H1 (cell line): ENCODE results near the gene SMARCD1. TPM values are rescaled to one million over a fixed set of nuclear protein-coding genes. Genes with fewer than 3 reads are reported as not detected.

Experiments used
- CTCF ChIA-PET: fragments of 300-600 bp; sonication (Branson Sonifier 250); formaldehyde crosslinking; loops from one replicate; lab custom pipeline; 2021; ENCODE audit not compliant: partially characterized antibody; lab: Charles Lee
- POLR2A ChIA-PET: fragments of 300-600 bp; sonication (Branson Sonifier 250); formaldehyde crosslinking; loops from one replicate; lab custom pipeline; 2021; ENCODE audit warnings: inconsistent platforms; ENCODE audit not compliant: partially characterized antibody; lab: Charles Lee
- DNase-seq, 2 experiments: peaks; one replicate each; pipeline versions ENCODE4 v3.0.0 to v3.0.0-alpha.2; 2010 to 2022; ENCODE audit warnings: low spot score in 2 of 2, low read depth in 1 of 2, mixed read lengths in 1 of 2
- FAIRE-seq: peaks from 2 replicates; lab custom pipeline; 2011; peaks lifted over from hg19 to GRCh38; lab: Jason Lieb, UNC
- H2AFZ ChIP-seq: 2 replicates; pipeline ENCODE4 v1.8.1; 2012; ENCODE audit warnings: low read length, inconsistent platforms
- H2AK5ac ChIP-seq: 2 replicates; pipeline ENCODE4 v1.6.1; 2013; ENCODE audit warnings: low read depth, low read length
- H2BK120ac ChIP-seq: replicated peaks from 2 replicates; pipeline ENCODE3; 2013; ENCODE audit warnings: low read depth, low read length, inconsistent platforms
- H2BK12ac ChIP-seq: 2 replicates; pipeline ENCODE4 v1.6.1; 2013; ENCODE audit warnings: low read depth, low read length
- H2BK15ac ChIP-seq: 2 replicates; pipeline ENCODE4 v1.6.1; 2013; ENCODE audit warnings: low read length
- H2BK20ac ChIP-seq: 2 replicates; pipeline ENCODE4 v1.6.1; 2013; ENCODE audit warnings: low read length
- H2BK5ac ChIP-seq: 2 replicates; pipeline ENCODE4 v1.6.1; 2013; ENCODE audit warnings: low read depth, low read length
- H3K14ac ChIP-seq: 2 replicates; pipeline ENCODE4 v1.6.1; 2013; ENCODE audit warnings: inconsistent platforms; ENCODE audit not compliant: insufficient read length
- H3K18ac ChIP-seq: 2 replicates; pipeline ENCODE4 v1.6.1; 2013; ENCODE audit warnings: low read length; ENCODE audit errors: extremely low read depth
- H3K23ac ChIP-seq: 2 replicates; pipeline ENCODE4 v1.6.1; 2013; ENCODE audit warnings: inconsistent platforms; ENCODE audit not compliant: insufficient read length
- H3K23me2 ChIP-seq: 2 replicates; pipeline ENCODE4 v1.6.1; 2013; ENCODE audit warnings: low read depth, low read length
- H3K27ac ChIP-seq: 2 replicates; pipeline ENCODE4 v1.6.1; 2011; ENCODE audit warnings: low read depth, low read length, inconsistent platforms
- H3K27me3 ChIP-seq, 4 experiments: replicated peaks in 1 of 4; 1 replicate in 1 of 4; 2 replicates in 3 of 4; pipeline versions ENCODE4 v1.6.1 to v1.8.1; 2011 to 2013; ENCODE audit warnings: low read length in 3 of 4, mild to moderate bottlenecking in 3 of 4, inconsistent platforms in 2 of 4, mixed read lengths in 2 of 4, moderate library complexity in 1 of 4; ENCODE audit not compliant: control insufficient read depth in 3 of 4, insufficient read depth in 3 of 4; ENCODE audit errors: extremely low read depth in 1 of 4
- H3K36me3 ChIP-seq, 4 experiments: 2 replicates each; pipeline versions ENCODE4 v1.6.1 to v1.8.1; 2011 to 2013; ENCODE audit warnings: mild to moderate bottlenecking in 4 of 4, low read length in 3 of 4, moderate library complexity in 2 of 4, control low read depth in 1 of 4, inconsistent platforms in 1 of 4; ENCODE audit not compliant: insufficient read depth in 4 of 4, control insufficient read depth in 2 of 4
- H3K4ac ChIP-seq: replicated peaks from 2 replicates; pipeline ENCODE3; 2013; ENCODE audit warnings: low read length, low read depth, mixed read lengths, inconsistent platforms; ENCODE audit not compliant: insufficient read length
- H3K4me1 ChIP-seq, 4 experiments: replicated peaks in 1 of 4; 1 replicate in 1 of 4; 2 replicates in 3 of 4; pipeline versions ENCODE4 v1.6.1 to v1.8.1; 2011 to 2013; ENCODE audit warnings: low read length in 3 of 4, inconsistent platforms in 2 of 4, mixed read lengths in 1 of 4; ENCODE audit not compliant: insufficient read depth in 4 of 4, control insufficient read depth in 3 of 4
- H3K4me2 ChIP-seq, 2 experiments: 2 replicates each; pipeline versions ENCODE4 v1.6.1 to v1.8.1; 2011 to 2013; ENCODE audit warnings: low read depth in 2 of 2, low read length in 2 of 2, control low read depth in 1 of 2, inconsistent platforms in 1 of 2, mild to moderate bottlenecking in 1 of 2; ENCODE audit not compliant: insufficient read depth in 1 of 2
- H3K4me3 ChIP-seq, 4 experiments: fragments of 200-600, 300-600 bp in 1 of 4; sonication (generic), shearing (Covaris generic), sonication (Bioruptor Twin) in 1 of 4; 2 replicates each; pipeline versions ENCODE4 v1.5.1 to v1.8.1; 2011 to 2016; ENCODE audit warnings: low read length in 4 of 4, low read depth in 3 of 4, control low read depth in 2 of 4, inconsistent platforms in 2 of 4, mild to moderate bottlenecking in 2 of 4, mixed read lengths in 1 of 4, moderate library complexity in 1 of 4; ENCODE audit not compliant: insufficient read depth in 2 of 4; ENCODE audit errors: extremely low read depth in 1 of 4
- H3K56ac ChIP-seq: replicated peaks from 2 replicates; pipeline ENCODE3; 2013; ENCODE audit warnings: low read depth, mild to moderate bottlenecking, mixed read lengths, low read length, inconsistent platforms; ENCODE audit not compliant: insufficient read length
- H3K79me1 ChIP-seq: 2 replicates; pipeline ENCODE4 v1.6.1; 2013; ENCODE audit warnings: low read depth, low read length, control low read depth
- H3K79me2 ChIP-seq, 2 experiments: 2 replicates each; pipeline versions ENCODE4 v1.6.1 to v1.8.1; 2012 to 2013; ENCODE audit warnings: low read length in 2 of 2, mild to moderate bottlenecking in 2 of 2, inconsistent platforms in 1 of 2; ENCODE audit not compliant: insufficient read depth in 2 of 2, control insufficient read depth in 1 of 2
- H3K9ac ChIP-seq, 4 experiments: replicated peaks in 1 of 4; 1 replicate in 1 of 4; 2 replicates in 3 of 4; pipeline versions ENCODE4 v1.6.1 to v1.8.1; 2011 to 2013; ENCODE audit warnings: low read depth in 3 of 4, low read length in 3 of 4, control low read depth in 2 of 4, mild to moderate bottlenecking in 2 of 4, moderate library complexity in 2 of 4, inconsistent platforms in 1 of 4; ENCODE audit errors: extremely low read depth in 1 of 4
- H3K9me3 ChIP-seq, 2 experiments: 2 replicates each; pipeline versions ENCODE4 v1.6.1 to v1.8.1; 2012 to 2013; ENCODE audit warnings: mild to moderate bottlenecking in 2 of 2, moderate library complexity in 2 of 2, control low read depth in 1 of 2, inconsistent platforms in 1 of 2, low read depth in 1 of 2, low read length in 1 of 2, mixed read lengths in 1 of 2; ENCODE audit not compliant: insufficient read depth in 2 of 2
- H4K20me1 ChIP-seq, 2 experiments: replicated peaks in 1 of 2; 2 replicates each; pipeline versions ENCODE3 to v1.8.1; 2011 to 2013; ENCODE audit warnings: inconsistent platforms in 2 of 2, low read length in 2 of 2, mild to moderate bottlenecking in 1 of 2; ENCODE audit not compliant: insufficient read depth in 2 of 2, control insufficient read depth in 1 of 2
- H4K5ac ChIP-seq: 2 replicates; pipeline ENCODE4 v1.6.1; 2013; ENCODE audit warnings: low read length, low read depth, mixed read lengths, inconsistent platforms; ENCODE audit not compliant: insufficient read length
- H4K8ac ChIP-seq: 2 replicates; pipeline ENCODE4 v1.8.0; 2013; ENCODE audit warnings: mild to moderate bottlenecking, moderate library complexity, low read length, inconsistent platforms; ENCODE audit not compliant: insufficient read depth; ENCODE audit errors: extremely low read depth
- H4K91ac ChIP-seq: replicated peaks from 2 replicates; pipeline ENCODE3; 2013; ENCODE audit warnings: low read length, mixed read lengths, inconsistent platforms; ENCODE audit not compliant: insufficient read length
- BACH1 ChIP-seq: IDR thresholded peaks from 2 replicates; pipeline ENCODE4 v1.6.1; 2012; ENCODE audit warnings: low read length, improper control_type of control experiment
- CHD1 ChIP-seq: IDR thresholded peaks from 2 replicates; pipeline ENCODE4 v1.6.1; 2012; ENCODE audit warnings: low read depth, low read length, improper control_type of control experiment
- CTBP2 ChIP-seq: IDR thresholded peaks from 2 replicates; pipeline ENCODE4 v1.7.0; 2011; ENCODE audit warnings: borderline replicate concordance, mild to moderate bottlenecking, moderate library complexity, mixed read lengths, low read length; ENCODE audit not compliant: insufficient read depth, insufficient read length
- HDAC2 ChIP-seq, 2 experiments: fragments of 300-600 bp in 1 of 2; sonication (generic) in 1 of 2; IDR thresholded peaks; 2 replicates each; pipeline ENCODE4 v1.6.1; 2011 to 2012; ENCODE audit warnings: low read depth in 2 of 2, low read length in 2 of 2, mild to moderate bottlenecking in 2 of 2, moderate library complexity in 2 of 2, borderline replicate concordance in 1 of 2, inconsistent platforms in 1 of 2
- NANOG ChIP-seq: IDR thresholded peaks from 2 replicates; pipeline ENCODE4 v1.6.1; 2011; ENCODE audit warnings: low read length, low read depth, mild to moderate bottlenecking, inconsistent platforms; ENCODE audit not compliant: insufficient read depth, poor library complexity, severe bottlenecking
- NRF1 ChIP-seq: IDR thresholded peaks from 2 replicates; pipeline ENCODE4 v1.6.1; 2011; ENCODE audit warnings: mild to moderate bottlenecking, low read depth, low read length, improper control_type of control experiment
- PHF8 ChIP-seq: fragments of 200-600 bp; sonication (generic); conservative IDR thresholded peaks from 2 replicates; pipeline ENCODE4 v1.7.1; 2012; ENCODE audit warnings: low read depth, mild to moderate bottlenecking, inconsistent platforms, low read length, moderate library complexity
- POU5F1 ChIP-seq: IDR thresholded peaks from 2 replicates; pipeline ENCODE4 v1.6.1; 2011; ENCODE audit warnings: low read depth, mild to moderate bottlenecking, low read length, moderate library complexity
- RXRA ChIP-seq: IDR thresholded peaks from 2 replicates; pipeline ENCODE4 v1.6.1; 2011; ENCODE audit warnings: low read depth, mild to moderate bottlenecking, low read length, moderate library complexity; ENCODE audit not compliant: insufficient read depth
- SP2 ChIP-seq: IDR thresholded peaks from 2 replicates; pipeline ENCODE4 v1.6.1; 2012; ENCODE audit warnings: mild to moderate bottlenecking, low read length, inconsistent platforms
- TAF1 ChIP-seq: IDR thresholded peaks from 2 replicates; pipeline ENCODE4 v1.6.1; 2011; ENCODE audit warnings: mild to moderate bottlenecking, low read depth, low read length
- TBP ChIP-seq: IDR thresholded peaks from 2 replicates; pipeline ENCODE4 v1.6.1; 2011; ENCODE audit warnings: low read depth, low read length, improper control_type of control experiment
- WGBS, 2 experiments: shearing (Covaris generic) in 1 of 2; methylation state at CpG; one replicate each; pipeline versions ENCODE4 v1.1.6 to v1.1.7; 2013 to 2015; ENCODE audit warnings: low lambda C conversion rate in 2 of 2, mixed read lengths in 2 of 2, inconsistent platforms in 1 of 2, low coverage in 1 of 2, missing lambda C conversion rate in 1 of 2; ENCODE audit not compliant: insufficient replicate concordance in 2 of 2, insufficient coverage in 1 of 2, insufficient read length in 1 of 2; ENCODE audit errors: extremely low coverage in 1 of 2, missing lambda C conversion rate in 1 of 2; 5-methylcytosine and 5-hydroxymethylcytosine counted together
- polyA plus RNA-seq, 7 experiments: library from polyadenylated mRNA; depleted of rRNA in 3 of 7; stranded (reverse) in 5 of 7; unstranded in 2 of 7; fragments of >200 nt in 5 of 7; fragments of 200-250 nt in 2 of 7; gene quantifications; 1 replicate in 5 of 7; 2 replicates in 1 of 7; 4 replicates in 1 of 7; pipeline versions ENCODE4 v1.2.1 to v1.2.3, GENCODE V29; 2011 to 2013; ENCODE audit warnings: missing spikeins in 2 of 7, mixed read lengths in 2 of 7
- total RNA-seq: library from RNA; stranded (reverse); fragmentation: NEBNext Ultra II Directional; extraction: Animal tissue kit (Norgen Biotek cat#: 25700); gene quantifications from 2 replicates; pipeline ENCODE4 v1.2.1, GENCODE V29; 2021

Gene SMARCD1
- total and polyA plus RNA-seq, 2 of the 8 experiments (the other 6 are each of a cell fraction or from before 2014, with no cell fraction given): 128 to 130 TPM

DNA sequence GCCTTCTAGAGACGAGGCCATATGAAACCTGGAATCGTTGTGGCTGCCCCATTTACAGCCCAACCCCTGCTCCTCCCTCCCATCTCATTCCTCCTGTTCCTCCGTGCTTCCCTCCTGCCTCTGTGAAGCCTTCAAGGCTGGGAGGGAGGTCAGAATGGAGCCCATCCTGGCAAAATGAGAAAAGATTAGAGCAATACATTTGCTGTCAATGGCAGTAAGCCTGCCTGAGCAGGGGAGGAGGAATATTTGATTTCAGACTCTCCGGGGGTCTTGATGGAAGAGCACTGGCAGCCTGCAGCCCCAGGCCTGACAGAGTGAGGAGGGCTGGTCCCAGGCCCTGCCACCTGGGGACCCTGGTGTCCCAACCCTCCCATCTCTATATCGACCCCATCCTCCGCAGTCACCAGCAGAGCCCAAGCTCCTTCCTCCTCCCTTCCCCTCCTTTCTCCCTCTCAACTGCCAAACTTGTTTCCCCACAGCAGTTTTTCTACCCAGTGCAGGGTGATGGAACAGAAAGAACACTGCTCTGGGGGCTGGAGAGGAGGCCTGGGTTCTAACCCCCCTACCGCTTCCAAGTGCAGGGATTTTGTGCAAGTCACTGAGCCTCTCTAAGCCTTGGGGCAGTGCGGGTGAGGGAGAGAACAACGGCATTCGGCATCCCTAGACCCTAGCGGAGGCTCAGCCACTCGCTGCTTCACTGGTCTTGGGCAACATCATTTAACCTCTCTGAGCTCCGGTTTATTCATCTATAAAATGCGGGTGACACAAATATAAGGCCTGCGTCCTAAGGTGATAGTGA is 43.9 kb upstream of the SMARCD1 start:
- H3K9ac ChIP-seq: no peak overlapping the region
- DNase-seq (no peak), FAIRE-seq (no peak)
- no peak overlapping the region for H2BK12ac ChIP-seq
- H3K18ac ChIP-seq: no peak overlapping the region
- H3K4me1 ChIP-seq: no peaks in the 10 kb centered on the region
- H3K23me2 ChIP-seq: no peaks in the 10 kb centered on the region; the same call in 1 of the 2 replicates
- H4K20me1 ChIP-seq: no peaks in the 10 kb centered on the region
- H4K8ac ChIP-seq: no peak overlapping the region
- no peak overlapping the region for H4K91ac ChIP-seq
- 71% methylated on average over 14 of the region's 15 CpGs; no CpG with 5 or more reads in 1 of the 2 experiments for WGBS, 2 experiments
- H3K56ac ChIP-seq: no peak overlapping the region
- H2BK20ac ChIP-seq: no peak overlapping the region
- no peak overlapping the region for H3K14ac ChIP-seq
- H3K79me1 ChIP-seq: no peaks in the 10 kb centered on the region
- no peaks in the 10 kb centered on the region; a peak in 2 of 7 replicates for H3K27me3 ChIP-seq
- H3K4me3 ChIP-seq: no peak overlapping the region
- no peak overlapping the region for H2AFZ ChIP-seq
- no peaks in the 10 kb centered on the region for H3K9me3 ChIP-seq
- CTCF ChIA-PET: interaction anchor here (2.5 to 13.4 kb wide), 7 partner anchors 11 to 74 kb away, joined by 8 to 296 read pairs (median 37); partner anchors contain the start of gene AQP6
- H4K5ac ChIP-seq: no peak overlapping the region
- H2BK120ac ChIP-seq: no peak overlapping the region
- POLR2A ChIA-PET: interaction anchor here (1.0 to 5.4 kb wide), 2 partner anchors 10 to 14 kb away, joined by 3 to 19 read pairs; no protein-coding TSS in a partner anchor
- no peaks in the 10 kb centered on the region for H3K79me2 ChIP-seq
- H3K23ac ChIP-seq: no peak overlapping the region
- H2BK5ac ChIP-seq: no peak overlapping the region
- H3K4ac ChIP-seq: no peak overlapping the region
- no peak overlapping the region for H3K4me2 ChIP-seq
- H3K27ac ChIP-seq: no peak overlapping the region
- H2AK5ac ChIP-seq: no peak overlapping the region
- H3K36me3 ChIP-seq: no peaks in the 10 kb centered on the region
- no peak overlapping the region for H2BK15ac ChIP-seq
- TF ChIP-seq PHF8 (no peak), NRF1 (no peak), HDAC2 (IDR thresholded peaks at IDR 0.05; ENCODE audit: borderline replicate concordance in 1 of 2, low read depth in 2 of 2, low read length in 2 of 2) (no peak), CHD1 (no peak), RXRA (no peak), TBP (no peak), BACH1 (no peak), POU5F1 (no peak), NANOG (no peak), CTBP2 (no peak), SP2 (no peak), TAF1 (no peak)
